GM19099 (cell line): ENCODE data around the gene ABHD4.

Source experiments
- POLR2A ChIP-seq: IDR thresholded peaks from 3 replicates; pipeline ENCODE4 v1.6.1; 2011; ENCODE audit warnings: low read depth; ENCODE audit not compliant: insufficient read length; ENCODE audit errors: extremely low read depth

ABHD4 gene

GRCh38 chr14:22660654-22661053 is 62.6 kb downstream of the ABHD4 start:
- TF ChIP-seq POLR2A = no peak
